ES-I3 (cell line): Measurements from ENCODE around the gene ABCA1.
"Not testable (repeated sequence)": the region's sequence is repeated elsewhere in the genome, so short reads cannot be mapped to it uniquely, and the experiment has no call there.

Experiments used
- H3K36me3 ChIP-seq: 2 replicates; pipeline ENCODE4 v1.6.1; 2013; ENCODE audit warnings: mild to moderate bottlenecking, low read length, control low read depth, moderate library complexity; ENCODE audit not compliant: insufficient read depth
- H3K4me1 ChIP-seq: 2 replicates; pipeline ENCODE4 v1.6.1; 2013; ENCODE audit warnings: mild to moderate bottlenecking, control low read depth, low read length; ENCODE audit not compliant: insufficient read depth
- H3K9ac ChIP-seq: 2 replicates; pipeline ENCODE4 v1.6.1; 2013; ENCODE audit warnings: low read depth, mild to moderate bottlenecking, low read length, moderate library complexity
- H3K9me3 ChIP-seq: 2 replicates; pipeline ENCODE4 v1.6.1; 2013; ENCODE audit warnings: mild to moderate bottlenecking, low read length, moderate library complexity; ENCODE audit not compliant: control insufficient read depth, insufficient read depth

The ABCA1 gene

DNA sequence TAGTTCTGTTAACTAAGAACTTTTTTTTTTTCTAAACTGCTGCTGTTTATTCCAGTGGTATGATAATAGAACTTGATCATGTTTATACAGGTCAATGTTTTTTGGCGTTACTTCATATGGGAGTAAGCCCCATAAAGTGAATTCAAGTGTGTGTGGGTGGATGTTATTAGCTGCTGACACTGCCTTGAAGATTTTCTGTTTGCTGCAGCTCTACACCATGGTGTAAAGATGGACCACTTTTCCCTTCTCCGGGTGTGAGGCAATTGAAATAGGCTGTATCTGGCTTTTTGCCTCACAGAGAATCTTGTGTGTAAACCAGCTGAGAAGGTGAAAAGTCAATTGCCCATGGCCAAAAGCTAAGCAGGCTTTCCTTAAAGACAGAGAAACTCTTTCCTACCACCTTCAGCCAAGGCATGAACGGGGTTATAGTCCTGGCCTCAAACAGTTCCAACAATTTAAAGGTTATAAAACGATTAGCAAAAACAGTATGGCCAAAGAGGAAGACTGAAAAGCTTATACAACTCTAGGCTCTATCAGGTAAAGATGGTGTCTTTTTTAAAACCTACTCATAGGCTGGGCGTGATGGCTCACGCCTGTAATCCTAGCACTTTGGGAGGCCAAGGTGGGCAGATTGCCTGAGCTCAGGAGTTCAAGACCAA is 33.9 kb upstream of the ABCA1 start:
- Histone ChIP-seq H3K9me3 (no peaks in the 10 kb centered on the region), H3K36me3 (no peaks in the 10 kb centered on the region), H3K4me1 (peaks cover 25% of the 10 kb centered on the region), H3K9ac (no peak overlapping the region)

DNA sequence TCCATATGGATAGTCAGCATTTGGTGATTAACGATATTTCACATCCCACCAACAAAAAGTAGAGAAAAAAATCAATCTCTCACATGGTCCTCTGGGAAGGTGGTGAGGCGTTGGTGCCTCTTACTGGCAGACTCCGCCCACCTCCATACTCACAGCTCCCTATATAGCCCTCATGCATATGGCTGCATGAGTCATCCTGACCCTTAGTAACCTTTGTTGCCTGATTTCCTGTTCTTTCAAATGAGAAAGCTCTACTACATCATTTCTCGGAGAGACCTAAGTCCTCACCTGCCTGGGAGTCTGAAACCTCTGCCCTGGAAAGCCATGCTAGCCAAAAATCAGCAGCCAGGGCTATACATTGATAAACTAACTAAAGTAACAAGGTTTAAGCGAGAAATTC is 33.3 kb upstream of the ABCA1 start:
- no peaks in the 10 kb centered on the region for H3K36me3 ChIP-seq
- H3K4me1 ChIP-seq, result peaks cover 25% of the 10 kb centered on the region
- H3K9ac ChIP-seq, result no peak overlapping the region
- no peaks in the 10 kb centered on the region for H3K9me3 ChIP-seq

DNA sequence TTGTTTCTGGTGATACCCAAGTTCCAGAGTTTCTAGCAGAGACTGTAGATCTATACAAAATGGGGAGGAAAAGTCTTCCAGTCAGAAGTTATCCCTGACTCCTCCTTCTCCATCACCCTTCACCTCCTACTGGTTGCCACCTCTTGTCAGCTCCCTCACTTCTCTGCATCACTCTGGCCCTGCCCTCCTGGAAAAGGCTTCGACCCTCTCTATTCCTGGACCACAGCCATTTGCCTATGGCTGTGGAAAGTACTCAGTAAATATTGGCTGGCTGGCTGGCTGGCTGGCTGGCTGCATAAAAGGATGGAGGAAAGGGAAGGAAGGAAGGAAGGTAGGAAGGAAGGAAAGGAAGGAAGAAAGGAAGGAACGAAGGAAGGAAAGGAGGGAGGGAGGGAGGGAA is 32.7 kb upstream of the ABCA1 start:
- peaks cover 25% of the 10 kb centered on the region for H3K4me1 ChIP-seq
- H3K9me3 ChIP-seq, result no peaks in the 10 kb centered on the region
- H3K36me3 ChIP-seq, result no peaks in the 10 kb centered on the region
- no peak overlapping the region for H3K9ac ChIP-seq

DNA sequence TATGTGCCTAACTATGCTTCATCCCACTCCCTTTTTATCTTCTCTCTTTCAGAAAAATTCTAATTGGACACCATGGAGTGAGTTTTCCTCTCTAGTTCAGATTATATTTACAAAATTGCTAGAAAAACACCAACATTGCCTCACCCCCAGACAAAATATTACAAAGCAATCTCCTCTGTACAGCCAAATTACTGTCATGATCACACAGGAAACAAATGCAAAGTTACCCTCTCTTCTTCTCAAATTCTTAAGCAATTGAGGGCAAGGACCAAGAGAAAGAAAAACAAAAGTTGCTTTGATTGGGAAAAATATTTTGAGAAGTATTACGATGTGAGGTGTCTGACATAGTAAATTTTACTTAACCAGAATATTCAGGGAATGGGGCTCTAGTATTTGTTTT is 30.8 kb upstream of the ABCA1 start:
- Histone ChIP-seq H3K36me3 (no peaks in the 10 kb centered on the region), H3K9me3 (no peaks in the 10 kb centered on the region), H3K9ac (no peak overlapping the region), H3K4me1 (peaks cover 25% of the 10 kb centered on the region)

DNA sequence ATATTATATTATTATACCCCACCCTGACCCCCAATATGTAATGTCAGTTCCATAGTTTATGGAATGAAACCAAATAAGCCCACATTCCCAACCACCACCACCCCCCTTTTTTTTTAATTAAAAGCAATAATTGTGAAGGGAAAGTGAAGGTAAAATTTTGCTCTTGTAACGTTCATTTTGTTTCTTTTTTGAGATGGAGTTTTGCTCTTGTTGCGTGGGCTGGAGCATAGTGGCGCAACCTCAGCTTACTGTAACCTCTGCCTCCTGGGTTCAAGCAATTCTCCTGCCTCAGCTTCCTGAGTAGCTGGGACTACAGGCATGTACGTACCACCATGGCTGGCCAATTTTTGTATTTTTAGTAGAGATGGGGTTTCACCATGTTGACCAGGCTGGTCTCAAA is 30.1 kb upstream of the ABCA1 start:
- not testable (repeated sequence) for H3K36me3 ChIP-seq, H3K9me3 ChIP-seq, H3K9ac ChIP-seq
- H3K4me1 ChIP-seq, result peaks cover 25% of the 10 kb centered on the region

DNA sequence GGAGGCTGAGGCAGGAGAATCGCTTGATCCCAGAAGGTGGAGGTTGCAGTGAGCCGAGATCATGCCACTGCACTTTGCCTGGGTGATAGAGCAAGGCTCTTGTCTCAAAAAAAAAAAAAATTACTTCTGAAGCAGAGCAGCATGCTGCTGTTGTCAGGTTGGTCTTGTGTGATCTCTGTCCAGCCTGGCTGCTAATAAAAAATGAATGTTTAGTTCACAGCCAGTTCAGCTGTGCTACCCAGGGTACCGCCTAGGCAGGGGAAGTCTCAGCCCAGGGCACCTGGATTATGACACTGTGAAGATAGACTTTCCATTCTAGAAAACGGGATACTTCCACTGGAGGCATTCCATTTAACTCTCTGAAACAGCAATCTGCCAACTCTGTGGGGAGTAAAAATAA is 23.5 kb upstream of the ABCA1 start:
- H3K4me1 ChIP-seq, result no peaks in the 10 kb centered on the region
- H3K9me3 ChIP-seq, result no peaks in the 10 kb centered on the region
- H3K36me3 ChIP-seq, result no peaks in the 10 kb centered on the region
- no peak overlapping the region for H3K9ac ChIP-seq

DNA sequence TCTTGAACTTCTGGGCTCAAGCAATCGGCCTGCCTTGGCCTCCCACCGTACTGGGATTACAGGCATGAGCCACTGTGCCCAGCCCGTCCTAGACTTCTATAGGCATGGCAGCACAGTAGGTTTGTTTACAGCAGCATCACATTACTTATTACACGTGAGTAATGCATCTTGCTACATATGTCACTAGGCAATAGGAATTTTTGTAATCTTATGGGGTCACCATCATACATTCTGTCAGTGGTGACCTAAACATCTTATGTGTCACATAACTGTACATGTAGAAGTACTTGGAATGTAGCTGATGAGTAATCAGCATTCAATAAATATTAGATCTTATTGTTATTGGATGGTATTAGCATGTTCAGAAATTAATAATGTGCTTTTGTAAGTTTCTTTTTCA is 22.9 kb upstream of the ABCA1 start:
- Histone ChIP-seq H3K9me3 (no peaks in the 10 kb centered on the region), H3K36me3 (no peaks in the 10 kb centered on the region), H3K9ac (no peak overlapping the region), H3K4me1 (no peaks in the 10 kb centered on the region)

DNA sequence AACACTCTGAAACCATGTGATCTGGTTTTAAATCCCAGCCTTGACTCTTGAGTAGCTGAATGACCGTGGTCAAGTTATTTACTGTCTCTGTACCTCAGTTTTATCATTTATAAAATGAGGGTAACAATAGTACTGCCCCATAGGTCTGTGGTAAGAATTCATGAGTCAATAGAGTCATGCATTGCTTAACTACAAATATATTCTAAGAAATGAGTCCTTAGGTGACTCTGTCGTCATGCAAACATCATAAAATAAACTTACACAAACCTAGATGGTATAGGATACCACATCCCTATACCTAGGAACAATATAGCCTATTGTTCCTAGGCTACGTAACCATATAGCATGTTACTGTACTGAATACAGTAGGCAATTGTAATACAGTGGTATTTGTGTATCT is 20.3 kb upstream of the ABCA1 start:
- Histone ChIP-seq H3K9ac (no peak overlapping the region), H3K9me3 (no peaks in the 10 kb centered on the region)

DNA sequence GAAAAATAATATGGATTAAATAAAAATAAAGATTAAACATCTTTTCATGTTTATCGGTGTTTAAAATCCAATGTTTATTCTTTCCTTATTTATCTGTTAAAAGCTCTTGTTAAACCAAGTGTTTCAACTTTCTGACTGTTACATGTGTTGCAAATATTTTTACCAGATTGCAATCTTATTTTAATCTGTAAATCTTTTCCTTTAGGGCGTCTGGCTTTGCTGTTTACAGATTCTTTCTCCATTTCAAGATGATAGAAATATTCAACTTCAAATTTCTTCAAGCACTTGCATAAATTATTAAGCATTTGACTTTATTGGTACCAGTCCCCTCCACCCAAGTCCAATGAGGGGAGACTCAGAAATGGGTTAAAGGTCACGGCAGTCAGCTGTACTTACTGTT is 16.9 kb upstream of the ABCA1 start:
- H3K9ac ChIP-seq, result no peak overlapping the region
- H3K36me3 ChIP-seq, result no peaks in the 10 kb centered on the region
- H3K9me3 ChIP-seq, result no peaks in the 10 kb centered on the region
- peaks cover 5% of the 10 kb centered on the region; the same call in 1 of the 2 replicates for H3K4me1 ChIP-seq

More for the DNA sequence above, 20.3 kb upstream of the ABCA1 start:
- Histone ChIP-seq H3K36me3 (no peaks in the 10 kb centered on the region), H3K4me1 (no peaks in the 10 kb centered on the region)

DNA sequence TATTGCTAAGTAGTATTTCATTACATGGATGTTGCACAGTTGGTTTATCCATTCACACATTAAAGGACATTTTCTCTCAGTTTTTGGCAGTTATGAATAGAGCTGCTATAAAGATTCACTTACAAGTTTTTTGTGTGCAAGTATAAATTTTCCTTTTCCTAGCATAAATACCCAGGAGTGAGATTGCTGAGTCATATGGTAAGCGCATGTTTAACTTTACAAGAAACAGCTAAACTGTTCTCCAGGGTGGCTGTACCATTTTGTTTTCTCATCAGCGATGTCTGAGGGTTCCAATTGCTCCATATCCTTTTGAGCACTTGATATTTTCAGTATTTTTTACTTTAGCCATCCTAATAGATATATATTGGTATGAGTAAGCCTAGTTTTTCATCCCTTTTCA is 16.4 kb upstream of the ABCA1 start:
- H3K36me3 ChIP-seq, result no peaks in the 10 kb centered on the region
- H3K9ac ChIP-seq, result no peak overlapping the region
- H3K9me3 ChIP-seq, result no peaks in the 10 kb centered on the region
- H3K4me1 ChIP-seq, result peaks cover 5% of the 10 kb centered on the region; the same call in 1 of the 2 replicates

DNA sequence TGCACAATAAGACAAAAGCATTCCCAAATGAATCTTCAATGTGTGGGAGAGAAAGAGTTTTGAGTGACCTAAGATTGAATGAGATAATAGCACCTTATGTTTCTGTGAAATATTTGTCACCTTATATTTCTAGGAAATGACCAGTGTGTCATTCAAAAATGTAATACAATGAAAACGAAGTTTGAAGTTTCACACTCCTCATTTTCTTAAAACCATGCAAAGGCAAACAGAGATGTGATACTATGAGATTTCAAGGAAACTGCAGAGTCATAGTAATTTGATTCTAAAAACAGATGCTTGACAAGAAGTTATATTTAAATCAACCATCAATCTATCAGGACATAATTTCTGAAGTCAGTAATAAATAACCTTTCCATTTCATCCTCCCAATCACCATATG is 13.6 kb upstream of the ABCA1 start:
- peaks cover 8% of the 10 kb centered on the region; the same call in 1 of the 2 replicates for H3K4me1 ChIP-seq
- no peak overlapping the region for H3K9ac ChIP-seq
- H3K36me3 ChIP-seq, result no peaks in the 10 kb centered on the region
- no peaks in the 10 kb centered on the region for H3K9me3 ChIP-seq

DNA sequence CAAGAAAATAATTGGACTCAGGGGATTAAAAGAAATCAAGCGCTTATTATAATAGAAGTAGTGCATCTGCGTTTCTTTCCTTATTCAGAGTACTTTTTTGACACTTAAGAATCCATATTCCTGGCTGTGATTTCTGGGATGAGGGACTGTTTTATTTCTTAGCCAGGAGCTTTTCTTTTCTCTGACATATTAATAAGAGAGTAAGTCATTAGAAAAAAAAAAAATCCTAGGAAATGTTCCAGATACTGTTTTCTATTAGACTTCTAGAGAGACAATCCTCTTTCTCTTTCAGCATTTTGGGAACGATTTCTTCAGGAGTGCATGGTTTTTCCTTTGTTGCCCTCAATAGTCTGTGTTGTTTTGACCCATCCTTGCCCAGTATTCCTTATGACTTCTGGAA is 8.3 kb upstream of the ABCA1 start:
- Histone ChIP-seq H3K9ac (no peak overlapping the region), H3K36me3 (no peaks in the 10 kb centered on the region), H3K4me1 (peaks cover 18% of the 10 kb centered on the region), H3K9me3 (no peaks in the 10 kb centered on the region)

DNA sequence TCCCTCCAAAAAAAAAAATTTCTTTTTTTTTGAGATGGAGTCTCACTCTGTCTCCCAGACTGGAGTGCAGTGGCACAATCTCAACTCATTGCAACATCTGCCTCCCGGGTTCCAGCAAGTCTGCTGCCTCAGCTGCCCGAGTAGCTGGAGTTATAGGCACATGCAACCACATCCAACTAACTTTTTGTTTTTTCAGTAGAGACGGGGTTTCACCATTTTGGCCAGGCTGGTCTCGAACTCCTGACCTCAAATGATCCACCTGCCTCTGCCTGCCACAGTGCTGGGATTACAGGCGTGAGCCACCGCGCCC is 7.5 kb upstream of the ABCA1 start:
- H3K9ac ChIP-seq, H3K36me3 ChIP-seq, H3K9me3 ChIP-seq: not testable (repeated sequence)
- H3K4me1 ChIP-seq, result peaks cover 15% of the 10 kb centered on the region

DNA sequence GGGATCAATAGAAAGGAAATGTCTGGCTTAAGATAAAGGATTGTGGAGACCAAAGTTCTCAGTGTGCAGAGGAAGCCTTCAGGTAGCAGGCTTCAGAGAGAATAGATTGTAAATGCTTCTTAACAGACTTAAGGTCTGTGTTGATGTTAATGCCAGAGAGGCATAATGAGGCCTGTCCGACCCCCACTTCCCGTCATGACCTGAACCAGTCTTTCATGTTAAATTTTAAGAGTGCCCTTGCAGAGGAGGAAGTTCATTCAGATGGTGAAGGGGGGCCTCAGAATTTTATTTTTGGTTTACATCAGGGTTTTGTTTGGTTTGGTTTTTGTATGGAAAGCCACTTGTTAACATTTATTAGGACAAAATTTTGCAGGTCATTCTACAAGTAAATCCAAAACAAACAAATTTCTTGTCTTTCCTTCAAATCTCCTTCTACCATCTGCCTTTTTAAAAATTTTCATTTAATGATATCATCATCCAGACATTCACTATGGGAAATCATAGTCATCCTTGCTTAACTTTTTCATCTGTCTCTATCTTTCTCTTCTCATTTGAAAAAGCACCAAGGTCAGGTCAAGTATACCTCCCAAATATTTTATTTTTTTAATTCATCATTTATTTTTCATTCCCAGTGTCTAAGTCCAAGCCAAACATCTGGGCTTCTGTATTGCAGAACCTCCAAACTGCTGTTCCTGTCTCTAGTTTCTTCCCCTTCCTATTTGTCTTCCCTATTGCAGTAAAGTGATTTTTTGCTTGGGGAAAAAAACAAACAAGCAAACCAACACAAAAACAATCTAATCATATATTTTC is 6.9 kb upstream of the ABCA1 start:
- H3K4me1 ChIP-seq, result peaks cover 15% of the 10 kb centered on the region
- H3K9me3 ChIP-seq, result no peaks in the 10 kb centered on the region
- no peak overlapping the region for H3K9ac ChIP-seq
- H3K36me3 ChIP-seq, result no peaks in the 10 kb centered on the region

DNA sequence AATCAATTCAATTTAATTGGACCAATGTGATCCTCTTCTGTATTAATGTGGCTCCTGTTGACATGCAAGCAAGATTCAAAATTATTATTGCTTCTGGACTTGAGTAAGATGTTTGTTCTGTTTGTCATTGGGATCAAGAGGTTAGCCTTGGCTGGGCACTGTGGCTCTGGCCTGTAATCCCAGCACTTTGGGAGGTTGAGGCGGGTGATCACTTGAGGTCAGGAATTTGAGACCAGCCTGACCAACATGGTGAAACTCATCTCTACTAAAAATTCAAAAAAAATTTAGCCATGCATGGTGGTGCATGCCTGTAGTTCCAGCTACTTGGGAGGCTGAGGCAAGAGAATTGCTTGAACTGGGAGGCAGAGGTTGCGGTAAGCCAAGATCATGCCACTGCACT is 5.1 kb upstream of the ABCA1 start:
- H3K9me3 ChIP-seq, H3K36me3 ChIP-seq, H3K9ac ChIP-seq: not testable (repeated sequence)
- peaks cover 15% of the 10 kb centered on the region for H3K4me1 ChIP-seq
